ENCODE measurements around the gene PRF1. TPM values are rescaled to one million over a fixed set of nuclear protein-coding genes. Genes with fewer than 3 reads are reported as not detected.
"Not testable (repeated sequence)": the region's sequence is repeated elsewhere in the genome, so short reads cannot be mapped to it uniquely, and the experiment has no call there.

Gene PRF1
- total RNA-seq, 1 donor = 60.4 TPM

DNA sequence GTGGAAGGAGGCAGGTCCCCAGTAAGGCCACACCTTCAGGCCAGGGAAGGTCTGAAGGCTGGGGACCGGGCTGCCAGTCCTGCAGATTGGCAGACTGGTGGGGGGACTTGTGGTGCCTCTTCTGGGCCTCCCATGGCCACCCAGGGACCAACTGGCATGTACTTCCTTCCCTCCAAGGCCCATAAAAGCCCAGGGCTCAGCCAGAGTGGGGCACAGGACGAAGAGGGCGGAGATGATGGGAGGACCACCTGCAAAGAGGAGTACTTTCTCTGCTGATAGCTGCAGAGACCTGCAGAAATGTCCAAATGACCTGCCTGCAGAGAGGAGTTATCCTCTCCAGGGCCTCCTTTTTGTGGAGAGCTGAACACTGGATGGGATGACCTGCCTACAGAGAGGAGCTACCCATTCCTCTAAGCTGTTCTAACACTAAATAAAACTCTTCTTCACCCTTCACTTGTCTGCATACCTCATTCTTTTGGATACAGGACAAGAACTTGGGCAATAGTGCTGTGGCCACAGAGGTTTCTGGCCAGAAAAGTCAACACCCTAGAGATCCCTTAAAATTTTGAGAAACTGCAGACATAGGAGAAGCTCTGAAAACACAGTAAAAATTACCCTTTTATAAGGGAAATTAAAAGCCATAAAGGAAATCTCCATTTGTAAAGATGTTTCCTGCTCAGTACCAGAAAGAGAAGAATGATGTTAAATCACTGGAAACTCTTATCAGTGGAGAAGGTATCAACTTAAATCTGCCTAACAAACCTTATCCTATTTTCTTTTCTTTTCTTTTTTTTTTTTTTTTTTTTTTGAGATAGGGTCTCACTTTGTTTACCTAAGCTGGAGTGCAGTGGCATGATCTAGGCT lies 20.7 kb upstream of the PRF1 start:
- Histone ChIP-seq H3K27me3 (ENCODE audit: insufficient read depth, low read length) (no peaks in the 10 kb centered on the region), H3K9me3 (ENCODE audit: low read depth, low read length) (no peaks in the 10 kb centered on the region), H3K4me3 (ENCODE audit: low read length) (no peak overlapping the region), H3K4me1 (ENCODE audit: insufficient read depth, low read length) (peaks cover 2% of the 10 kb centered on the region)

DNA sequence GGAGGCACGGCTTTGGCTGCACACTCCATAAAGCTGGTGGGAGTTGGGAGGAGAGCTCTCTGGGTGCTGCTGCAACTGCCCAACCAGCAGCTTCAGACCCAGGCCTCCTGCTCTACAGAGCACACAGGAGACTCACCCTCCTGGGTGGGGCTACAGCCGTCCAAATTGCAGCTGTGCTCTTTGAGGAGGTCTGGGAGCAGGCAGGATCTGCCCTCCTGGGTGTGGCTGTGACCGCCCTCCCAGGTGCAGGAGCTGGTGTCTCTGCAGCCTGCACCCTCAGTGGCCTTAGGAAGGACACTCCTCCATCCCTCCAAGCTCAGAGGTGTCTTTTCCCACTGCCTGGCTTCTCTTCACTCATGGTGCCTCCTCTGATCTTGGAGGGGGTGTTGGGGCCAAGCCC lies 20.0 kb upstream of the PRF1 start:
- Histone ChIP-seq H3K4me3 (ENCODE audit: low read length) (no peak overlapping the region), H3K27me3 (ENCODE audit: insufficient read depth, low read length) (no peaks in the 10 kb centered on the region), H3K4me1 (ENCODE audit: insufficient read depth, low read length) (peaks cover 8% of the 10 kb centered on the region), H3K9me3 (ENCODE audit: low read depth, low read length) (no peaks in the 10 kb centered on the region)

DNA sequence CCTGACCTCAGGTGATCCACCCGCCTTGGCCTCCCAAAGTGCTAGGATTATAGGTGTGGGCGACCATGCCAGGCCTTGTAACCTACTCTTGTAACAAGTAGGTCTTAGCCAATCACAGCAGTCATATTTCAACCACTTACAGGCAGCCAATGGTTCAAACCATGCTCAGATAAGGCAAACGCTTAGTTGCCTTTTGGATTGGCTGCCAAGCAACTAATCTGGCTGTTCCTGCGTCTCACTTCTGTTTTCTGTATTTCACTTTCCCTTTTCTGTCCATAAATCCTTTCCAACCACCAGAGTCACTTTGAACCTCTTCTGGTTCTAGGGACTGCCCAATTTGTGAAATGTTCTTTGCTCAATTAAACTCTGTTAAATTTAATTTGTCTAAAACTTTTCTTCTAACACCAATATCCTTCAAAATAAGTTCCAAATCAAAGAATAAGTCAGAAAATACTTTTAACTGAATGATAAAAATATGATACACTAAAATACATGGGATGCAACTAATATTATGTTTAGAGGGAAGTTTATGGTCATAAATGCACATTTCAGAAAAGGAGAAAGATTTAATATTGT lies 19.1 kb upstream of the PRF1 start:
- no peaks in the 10 kb centered on the region for H3K27me3 ChIP-seq (ENCODE audit: insufficient read depth, low read length)
- H3K9me3 ChIP-seq (ENCODE audit: low read depth, low read length) = no peaks in the 10 kb centered on the region
- no peak overlapping the region for H3K4me3 ChIP-seq (ENCODE audit: low read length)
- H3K4me1 ChIP-seq (ENCODE audit: insufficient read depth, low read length) = peaks cover 14% of the 10 kb centered on the region

DNA sequence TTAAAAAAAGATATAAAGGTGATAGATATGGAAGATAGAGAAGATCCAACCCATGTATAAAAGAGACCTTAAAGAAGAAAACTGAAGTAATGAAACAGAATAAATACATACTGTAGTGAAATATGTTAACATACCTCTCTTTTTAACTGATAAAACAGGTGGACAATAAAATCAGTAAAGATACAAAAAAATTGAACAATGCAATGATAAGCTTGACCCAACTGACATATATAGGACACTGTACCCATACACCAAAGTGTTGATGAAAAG lies 17.4 kb upstream of the PRF1 start:
- Histone ChIP-seq H3K9me3 (ENCODE audit: low read depth, low read length) (no peaks in the 10 kb centered on the region), H3K27me3 (ENCODE audit: insufficient read depth, low read length) (no peaks in the 10 kb centered on the region), H3K4me1 (ENCODE audit: insufficient read depth, low read length) (peaks cover 19% of the 10 kb centered on the region), H3K4me3 (ENCODE audit: low read length) (no peak overlapping the region)

DNA sequence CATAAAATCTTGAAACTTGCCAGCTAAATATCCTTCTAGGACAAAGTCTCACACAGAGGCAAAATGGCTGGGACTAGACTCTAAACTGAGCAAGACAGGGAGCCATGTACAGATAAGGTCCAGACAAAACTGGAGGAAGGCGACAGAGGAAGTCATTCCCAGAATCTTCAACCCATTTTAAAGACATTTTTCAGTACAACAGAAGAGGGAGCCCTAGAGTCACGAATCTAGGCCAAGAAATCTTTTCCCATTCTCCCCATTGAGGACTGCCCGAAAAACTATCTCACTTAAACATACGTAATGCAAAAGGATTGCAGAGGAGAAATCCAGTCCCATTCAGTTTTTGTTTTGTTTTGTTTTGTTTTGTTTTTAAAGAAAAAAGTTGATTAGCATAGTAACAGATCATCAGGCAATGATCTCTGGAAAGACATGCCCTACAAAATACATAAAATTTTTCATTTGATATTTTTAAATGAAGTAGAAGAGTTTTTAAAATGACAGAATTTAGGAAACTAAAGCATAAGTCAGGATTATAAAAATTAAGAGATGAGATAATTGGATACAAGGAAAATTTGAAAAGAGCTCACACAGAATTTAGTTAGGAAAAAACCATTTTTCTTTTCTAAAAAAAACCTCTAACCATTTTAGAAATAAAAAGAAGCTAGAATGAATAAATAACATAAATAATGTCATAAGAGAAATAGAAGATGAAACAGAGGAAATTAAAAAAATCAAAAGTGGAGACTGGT lies 16.9 kb upstream of the PRF1 start:
- Histone ChIP-seq H3K9me3 (ENCODE audit: low read depth, low read length) (no peaks in the 10 kb centered on the region), H3K4me1 (ENCODE audit: insufficient read depth, low read length) (peaks cover 19% of the 10 kb centered on the region), H3K27me3 (ENCODE audit: insufficient read depth, low read length) (no peaks in the 10 kb centered on the region), H3K4me3 (ENCODE audit: low read length) (no peak overlapping the region)

DNA sequence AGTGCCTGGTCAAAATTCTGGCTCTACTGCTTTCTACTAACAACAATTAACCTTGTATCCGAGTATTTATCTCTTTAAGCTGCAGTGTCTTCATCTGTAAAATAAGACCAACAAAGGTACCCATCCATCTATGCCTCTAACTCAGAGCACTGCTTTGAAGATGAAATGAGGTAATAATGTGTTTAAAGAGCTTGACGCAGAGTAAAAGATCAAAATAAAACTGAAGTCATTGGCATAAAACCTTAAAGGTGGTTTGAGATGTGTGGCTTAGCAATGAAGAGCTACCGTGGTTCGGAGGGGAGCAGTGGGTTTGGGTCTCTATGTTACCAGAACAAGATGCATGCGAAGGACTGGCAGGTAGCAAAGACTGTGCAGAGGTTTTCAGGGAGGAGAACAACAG lies 16.1 kb upstream of the PRF1 start:
- Histone ChIP-seq H3K27me3 (ENCODE audit: insufficient read depth, low read length) (no peaks in the 10 kb centered on the region), H3K4me3 (ENCODE audit: low read length) (no peak overlapping the region), H3K9me3 (ENCODE audit: low read depth, low read length) (no peaks in the 10 kb centered on the region), H3K4me1 (ENCODE audit: insufficient read depth, low read length) (peaks cover 19% of the 10 kb centered on the region)

DNA sequence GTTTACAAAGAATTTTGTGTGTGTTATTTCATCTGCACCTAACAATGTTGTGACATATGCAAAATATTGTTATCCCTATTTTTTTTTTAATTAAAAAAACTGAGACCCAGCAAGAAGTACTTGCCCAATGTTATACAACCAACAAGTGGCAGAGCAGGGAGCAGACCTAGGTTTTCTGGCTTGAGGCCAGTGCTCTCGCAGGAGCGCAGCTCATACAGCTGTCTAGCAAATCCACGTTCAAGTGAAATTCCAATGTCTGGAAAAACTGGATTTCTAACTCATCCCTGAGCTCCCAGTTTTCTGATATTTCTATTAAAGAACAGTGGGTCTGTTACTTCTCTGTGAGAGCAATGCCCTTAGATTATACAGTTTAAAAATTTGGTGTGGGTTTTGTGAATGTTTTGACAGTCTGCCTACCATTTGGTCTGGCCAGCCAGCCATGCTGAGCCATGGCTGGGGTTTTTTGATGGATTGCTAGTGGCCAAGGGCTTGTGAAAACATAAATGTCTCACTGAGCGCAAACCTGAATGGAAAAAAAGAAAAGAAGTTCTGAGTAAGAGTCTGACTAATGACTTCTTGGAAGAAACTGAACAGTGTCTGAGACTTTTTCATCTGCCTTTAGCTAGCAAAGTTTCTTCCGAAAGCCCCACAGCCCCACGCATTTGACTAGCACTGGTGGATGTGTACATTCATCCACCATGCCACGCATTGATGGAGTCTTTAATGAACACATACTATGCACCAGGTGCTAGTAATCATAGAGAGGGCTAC lies 15.4 kb upstream of the PRF1 start:
- peaks cover 19% of the 10 kb centered on the region for H3K4me1 ChIP-seq (ENCODE audit: insufficient read depth, low read length)
- no peak overlapping the region for H3K4me3 ChIP-seq (ENCODE audit: low read length)
- H3K9me3 ChIP-seq (ENCODE audit: low read depth, low read length) = no peaks in the 10 kb centered on the region
- H3K27me3 ChIP-seq (ENCODE audit: insufficient read depth, low read length) = no peaks in the 10 kb centered on the region

DNA sequence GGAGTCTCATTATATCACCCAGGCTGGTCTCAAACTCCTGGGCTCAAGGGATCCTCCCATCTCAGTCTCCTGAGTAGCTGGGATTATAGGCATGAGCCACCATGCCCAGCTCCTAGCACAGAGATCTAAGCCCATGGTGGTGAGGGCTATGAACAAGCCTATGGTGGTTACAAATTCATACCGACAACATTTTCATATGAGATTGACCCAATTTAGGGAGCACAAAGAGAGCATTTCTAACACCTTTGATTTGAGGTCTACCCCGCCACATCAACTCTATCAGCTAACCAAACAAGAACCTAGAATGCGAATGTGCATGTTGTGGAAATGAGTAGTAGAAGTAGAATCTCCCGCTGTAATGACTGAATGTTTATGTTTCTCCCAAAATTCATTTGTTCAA lies 14.2 kb upstream of the PRF1 start:
- Histone ChIP-seq H3K4me1 (ENCODE audit: insufficient read depth, low read length) (peaks cover 19% of the 10 kb centered on the region), H3K9me3 (ENCODE audit: low read depth, low read length) (no peaks in the 10 kb centered on the region), H3K4me3 (ENCODE audit: low read length) (no peak overlapping the region), H3K27me3 (ENCODE audit: insufficient read depth, low read length) (no peaks in the 10 kb centered on the region)

DNA sequence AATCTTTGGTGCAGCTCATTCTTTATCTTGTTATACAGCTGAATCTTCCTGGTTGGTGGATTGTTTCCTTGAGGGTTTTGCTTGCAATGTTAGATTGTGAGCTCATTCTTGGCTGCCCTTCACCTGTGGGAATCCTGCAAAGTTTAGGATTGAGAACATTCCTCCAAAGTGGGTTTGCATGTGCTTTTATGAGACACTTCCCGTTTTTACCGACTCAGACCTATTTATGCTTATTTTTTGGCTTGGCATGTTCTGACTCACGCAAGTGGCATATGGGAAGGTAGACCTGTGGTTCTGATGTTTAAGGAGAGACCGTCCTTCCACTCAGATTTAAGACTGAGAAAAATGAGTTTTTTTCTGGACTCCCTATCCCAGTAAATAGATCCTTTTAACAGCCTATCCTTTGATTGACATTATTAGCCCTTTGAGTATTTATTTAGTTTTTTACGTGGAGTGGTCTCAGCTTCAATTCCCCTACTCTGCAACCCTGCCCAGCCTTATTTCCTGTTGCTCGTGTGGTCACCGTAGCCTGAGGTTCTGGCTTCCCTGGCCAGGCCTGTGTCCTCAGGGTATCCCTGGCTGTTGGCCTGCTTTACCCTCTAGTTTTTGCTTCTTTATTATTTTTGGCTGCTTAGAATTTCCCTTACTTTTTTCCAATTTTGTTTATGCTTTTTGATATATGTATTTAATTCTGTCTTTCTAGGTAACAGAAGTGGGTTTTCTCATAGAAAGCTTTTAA lies 13.4 kb upstream of the PRF1 start:
- Histone ChIP-seq H3K4me1 (ENCODE audit: insufficient read depth, low read length) (peaks cover 19% of the 10 kb centered on the region), H3K9me3 (ENCODE audit: low read depth, low read length) (no peaks in the 10 kb centered on the region)

DNA sequence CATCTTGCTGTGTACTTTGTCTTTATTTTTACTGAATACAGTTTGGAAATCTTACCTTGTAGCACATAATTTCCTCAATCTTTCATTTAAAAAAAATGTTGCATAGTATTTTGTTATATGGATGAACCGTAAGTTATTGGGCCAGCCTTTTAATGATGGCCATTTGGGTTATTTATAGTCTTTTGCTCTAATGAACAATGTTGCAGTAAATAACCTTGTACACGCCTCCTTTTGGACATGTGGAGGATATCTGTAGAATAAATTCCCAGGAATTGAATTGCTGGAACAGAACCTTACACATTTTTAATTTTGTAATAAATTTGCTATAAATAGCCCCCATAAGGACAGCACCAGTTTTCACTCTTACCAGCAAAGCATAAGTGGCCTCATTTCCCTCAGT lies 12.7 kb upstream of the PRF1 start:
- H3K27me3 ChIP-seq (ENCODE audit: insufficient read depth, low read length) = no peaks in the 10 kb centered on the region
- peaks cover 19% of the 10 kb centered on the region for H3K4me1 ChIP-seq (ENCODE audit: insufficient read depth, low read length)
- no peak overlapping the region for H3K4me3 ChIP-seq (ENCODE audit: low read length)

More for the DNA sequence above, 13.4 kb upstream of the PRF1 start:
- no peak overlapping the region for H3K4me3 ChIP-seq (ENCODE audit: low read length)
- no peaks in the 10 kb centered on the region for H3K27me3 ChIP-seq (ENCODE audit: insufficient read depth, low read length)

DNA sequence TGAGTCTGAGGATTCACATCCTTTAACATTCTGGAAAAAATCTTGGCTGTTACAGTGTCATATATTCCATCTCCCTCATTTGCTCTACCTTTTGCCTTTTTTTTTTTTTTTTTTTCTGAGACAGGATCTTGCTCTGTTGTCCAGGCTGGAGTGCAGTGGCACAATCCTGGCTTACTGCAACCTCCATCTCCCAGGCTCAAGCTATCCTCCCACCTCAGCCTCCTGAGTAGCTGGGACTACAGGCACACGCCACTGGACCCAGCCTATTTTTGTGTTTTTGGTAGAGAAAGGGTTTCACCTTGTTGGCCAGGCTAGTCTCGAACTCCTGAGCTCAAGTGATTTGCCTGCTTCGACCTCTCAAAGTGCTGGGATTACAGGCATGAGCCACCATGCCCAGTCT lies 11.8 kb upstream of the PRF1 start:
- not testable (repeated sequence) for H3K27me3 ChIP-seq (ENCODE audit: insufficient read depth, low read length); H3K4me3 ChIP-seq (ENCODE audit: low read length); H3K9me3 ChIP-seq (ENCODE audit: low read depth, low read length)
- peaks cover 28% of the 10 kb centered on the region for H3K4me1 ChIP-seq (ENCODE audit: insufficient read depth, low read length)

More for the DNA sequence above, 12.7 kb upstream of the PRF1 start:
- H3K9me3 ChIP-seq (ENCODE audit: low read depth, low read length) = no peaks in the 10 kb centered on the region

DNA sequence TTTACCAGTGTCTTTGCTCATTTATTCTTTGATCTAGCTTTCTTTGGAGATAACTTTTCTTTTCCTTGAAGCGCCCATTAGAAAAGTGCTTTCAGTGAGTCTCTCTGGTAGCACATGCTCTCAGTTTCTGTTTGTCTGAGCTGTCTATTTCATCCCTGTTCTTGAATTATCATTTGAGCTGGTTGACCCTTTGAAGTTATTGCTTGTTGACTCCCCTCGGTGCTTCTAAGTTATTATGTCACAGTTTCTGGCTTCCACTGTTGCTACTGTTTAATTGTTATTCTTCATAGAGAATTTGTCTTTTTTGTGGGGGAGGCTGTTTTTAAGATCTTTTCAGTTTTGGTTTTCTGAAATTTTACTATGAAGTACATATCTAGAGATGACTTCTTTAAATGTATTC lies 11.4 kb upstream of the PRF1 start:
- no peak overlapping the region for H3K4me3 ChIP-seq (ENCODE audit: low read length)
- H3K9me3 ChIP-seq (ENCODE audit: low read depth, low read length) = no peaks in the 10 kb centered on the region
- H3K4me1 ChIP-seq (ENCODE audit: insufficient read depth, low read length) = peaks cover 30% of the 10 kb centered on the region

DNA sequence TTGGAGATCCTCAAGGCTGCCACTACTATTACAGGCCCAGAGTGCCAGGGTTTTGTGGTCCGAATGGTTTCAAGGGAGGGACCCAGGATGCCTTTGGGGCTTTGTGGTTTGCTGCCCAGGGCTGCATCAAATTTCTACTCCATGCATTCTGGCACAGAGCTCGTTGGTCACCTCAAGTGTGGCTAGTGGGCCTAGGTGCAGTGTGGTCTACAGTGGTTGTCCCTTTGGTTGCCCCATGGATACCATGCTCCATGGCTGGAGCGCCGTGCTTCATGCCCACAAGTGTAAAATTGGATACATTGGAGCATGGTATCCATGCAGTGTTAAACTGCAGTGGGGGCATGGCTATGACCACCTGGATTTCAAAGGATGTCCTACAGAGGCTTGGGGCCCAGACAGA lies 5.4 kb upstream of the PRF1 start:
- Histone ChIP-seq H3K4me1 (ENCODE audit: insufficient read depth, low read length) (peaks cover 26% of the 10 kb centered on the region), H3K4me3 (ENCODE audit: low read length) (no peak overlapping the region), H3K9me3 (ENCODE audit: low read depth, low read length) (no peaks in the 10 kb centered on the region), H3K27me3 (ENCODE audit: insufficient read depth, low read length) (no peaks in the 10 kb centered on the region)

More for the DNA sequence above, 11.4 kb upstream of the PRF1 start:
- no peaks in the 10 kb centered on the region for H3K27me3 ChIP-seq (ENCODE audit: insufficient read depth, low read length)

DNA sequence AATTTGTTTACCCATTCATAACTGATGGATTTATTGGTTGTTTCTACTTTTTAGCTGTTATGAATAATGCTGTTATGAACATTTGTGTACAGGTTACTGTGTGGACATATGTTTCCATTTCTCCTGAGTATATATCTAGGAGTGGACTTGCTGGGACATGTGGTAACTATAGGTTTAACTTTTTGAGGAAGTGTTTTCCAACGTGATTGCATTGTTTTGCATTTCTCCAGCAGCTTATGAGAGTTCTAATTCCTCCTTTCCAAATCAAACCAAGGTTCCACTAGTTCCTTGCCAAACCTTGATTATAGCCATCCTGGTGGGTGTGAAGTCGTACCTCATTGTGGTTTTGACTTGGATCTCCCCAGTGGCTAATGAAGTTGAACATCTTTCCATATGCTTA lies 2.6 kb upstream of the PRF1 start:
- no peak overlapping the region for H3K4me3 ChIP-seq (ENCODE audit: low read length)
- no peaks in the 10 kb centered on the region for H3K9me3 ChIP-seq (ENCODE audit: low read depth, low read length)
- H3K4me1 ChIP-seq (ENCODE audit: insufficient read depth, low read length) = peaks cover 27% of the 10 kb centered on the region
- H3K27me3 ChIP-seq (ENCODE audit: insufficient read depth, low read length) = no peaks in the 10 kb centered on the region
